ENCODE results near the gene MTMR10.

DNA sequence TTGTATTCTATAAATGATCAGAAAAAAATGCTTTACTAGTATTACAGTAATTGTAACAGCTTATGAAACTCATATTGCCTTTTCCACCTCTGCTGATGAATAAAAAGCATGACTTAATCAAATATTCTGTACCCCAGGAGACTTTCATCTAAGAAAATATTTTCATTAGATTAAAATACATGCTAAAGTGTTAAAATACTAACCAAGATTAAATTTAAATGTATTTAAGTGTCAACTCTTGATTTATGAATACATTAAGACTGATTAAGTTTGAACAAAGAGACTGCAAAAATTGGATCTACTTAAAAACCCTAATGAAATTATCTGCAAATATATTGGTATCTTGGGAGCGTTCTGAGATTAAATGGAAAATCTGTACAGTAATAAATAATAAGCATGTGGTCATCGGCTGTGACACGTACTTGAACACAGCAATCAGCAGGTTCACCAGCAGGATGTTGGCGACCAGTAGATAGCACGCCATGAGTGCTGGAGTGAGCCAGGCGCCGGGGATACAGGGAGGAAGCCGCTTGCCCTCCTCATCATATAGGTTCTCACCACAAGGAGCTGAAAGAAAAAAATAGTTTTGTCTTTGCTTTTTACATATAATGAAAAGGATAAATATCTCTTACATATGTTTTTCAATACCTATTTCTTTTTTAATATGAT is 36.6 kb upstream of the MTMR10 start:
- TF ChIP-seq CTCF (conservative IDR thresholded peaks at IDR 0.05) (no peak), ZFX (IDR thresholded peaks at IDR 0.05) (no peak)
